CD4-positive, alpha-beta memory T cell (primary cell): ENCODE measurements around the gene WNT1. TPM values are rescaled to one million over a fixed set of nuclear protein-coding genes. Genes with fewer than 3 reads are reported as not detected.

Source experiments
- CTCF ChIA-PET: fragments of 350-600 bp; sonication (Branson Sonifier 250); formaldehyde crosslinking; loops from one replicate; lab custom pipeline; 2021; ENCODE audit warnings: inconsistent platforms; ENCODE audit not compliant: partially characterized antibody; lab: Charles Lee
- POLR2A ChIA-PET: fragments of 350-600 bp; sonication (Branson Sonifier 250); formaldehyde crosslinking; loops from one replicate; lab custom pipeline; 2021; ENCODE audit not compliant: partially characterized antibody; lab: Charles Lee
- DNase-seq, 5 donors: peaks; one replicate each; pipeline versions ENCODE4 v3.0.0 to v3.0.0-alpha.2; 2020 to 2022; ENCODE audit warnings: mixed read lengths in 1 of 5
- H3K27ac ChIP-seq: one replicate; pipeline ENCODE4 v1.7.0; 2013; ENCODE audit warnings: low read depth, low read length
- H3K27me3 ChIP-seq: 2 replicates; pipeline ENCODE4 v1.7.0; 2013; ENCODE audit warnings: mild to moderate bottlenecking, low read length, moderate library complexity; ENCODE audit not compliant: insufficient read depth
- H3K36me3 ChIP-seq: 2 replicates; pipeline ENCODE4 v1.7.0; 2013; ENCODE audit warnings: mild to moderate bottlenecking, low read length, moderate library complexity; ENCODE audit not compliant: insufficient read depth
- H3K4me1 ChIP-seq: 2 replicates; pipeline ENCODE4 v1.7.0; 2013; ENCODE audit warnings: mild to moderate bottlenecking, low read length, moderate library complexity; ENCODE audit not compliant: insufficient read depth
- H3K4me3 ChIP-seq, 2 donors: one replicate each; pipeline ENCODE4 v1.7.0; 2013; ENCODE audit warnings: low read length in 2 of 2, mild to moderate bottlenecking in 1 of 2
- H3K9me3 ChIP-seq, 2 donors: one replicate each; pipeline ENCODE4 v1.7.0; 2013; ENCODE audit warnings: low read length in 2 of 2, control low read depth in 1 of 2; ENCODE audit not compliant: control insufficient read depth in 1 of 2
- H3K27ac Mint-ChIP-seq, 7 donors: one replicate each; pipeline ENCODE4 v1.8.0; 2020 to 2021; ENCODE audit warnings: mixed read lengths in 7 of 7, mild to moderate bottlenecking in 6 of 7, inconsistent platforms in 3 of 7, moderate library complexity in 3 of 7
- H3K27me3 Mint-ChIP-seq, 2 donors: one replicate each; pipeline ENCODE4 v1.8.0; 2020 to 2021; ENCODE audit warnings: mixed read lengths in 2 of 2
- H3K36me3 Mint-ChIP-seq, 2 donors: one replicate each; pipeline ENCODE4 v1.8.0; 2020 to 2021; ENCODE audit warnings: mixed read lengths in 2 of 2, inconsistent platforms in 1 of 2, mild to moderate bottlenecking in 1 of 2
- H3K4me1 Mint-ChIP-seq, 4 donors: one replicate each; pipeline ENCODE4 v1.8.0; 2020 to 2021; ENCODE audit warnings: mixed read lengths in 4 of 4, mild to moderate bottlenecking in 1 of 4
- H3K4me3 Mint-ChIP-seq, 8 donors: one replicate each; pipeline ENCODE4 v1.8.0; 2020 to 2021; ENCODE audit warnings: mixed read lengths in 8 of 8, mild to moderate bottlenecking in 7 of 8, moderate library complexity in 6 of 8, inconsistent platforms in 3 of 8
- H3K9me3 Mint-ChIP-seq, 8 donors: one replicate each; pipeline ENCODE4 v1.8.0; 2020 to 2021; ENCODE audit warnings: mixed read lengths in 8 of 8, mild to moderate bottlenecking in 5 of 8, inconsistent platforms in 3 of 8, moderate library complexity in 1 of 8
- intact Hi-C: fragments of 100-400 bp; cut with micrococcal nuclease; formaldehyde crosslinking; loops from one replicate; pipeline ENCODE4 v1.15.1; 2023
- polyA plus RNA-seq, 2 donors: library from polyadenylated mRNA; unstranded; fragments of 300-500 nt; fragmentation: Illumina TruSeq; gene quantifications; one replicate each; pipeline ENCODE4 v1.2.3, GENCODE V29; 2021
- total RNA-seq, 2 experiments: library from RNA; stranded (reverse); gene quantifications; one replicate each; pipeline ENCODE4 v1.2.3, GENCODE V29; 2021

Gene WNT1
- total and polyA plus RNA-seq, 4 experiments from 2014 or later = 0.55 to 2.8 (median 1.4) TPM

GRCh38 chr12:48970702-48971334 lies 7.3 kb upstream of the WNT1 start:
- peaks cover 13 to 39% (median 26%) of the 10 kb centered on the region in 4 donors for H3K4me1 Mint-ChIP-seq
- intact Hi-C loops = loop anchor here (1.0 kb wide), 1 partner anchor 9 kb away; no protein-coding TSS in a partner anchor
- POLR2A ChIA-PET = interaction anchor here (1.2 to 4.7 kb wide), 3 partner anchors 9 to 16 kb away, joined by 4 to 36 read pairs (median 5); partner anchors contain the start of genes ARF3 and WNT1
- peak overlapping the region; percentile 51 to 87 (median 72) for H3K4me3 Mint-ChIP-seq
- Histone ChIP-seq H3K27me3 (peaks cover 26% of the 10 kb centered on the region), H3K27ac (no peak overlapping the region), H3K9me3 (no peaks in the 10 kb centered on the region), H3K4me1 (peaks cover 39% of the 10 kb centered on the region), H3K36me3 (no peaks in the 10 kb centered on the region), H3K4me3 (peak overlapping the region in 1 of 2 donors; percentile 41)
- peaks cover 0 to 2% (median 0%) of the 10 kb centered on the region in 8 donors for H3K9me3 Mint-ChIP-seq
- peak overlapping the region in 6 of 7 donors; percentile 4 to 88 (median 48) for H3K27ac Mint-ChIP-seq
- peaks cover 29 to 30% of the 10 kb centered on the region in 2 donors for H3K27me3 Mint-ChIP-seq
- no peaks in the 10 kb centered on the region for H3K36me3 Mint-ChIP-seq
- CTCF ChIA-PET = interaction anchor here (0.6 to 2.3 kb wide), 7 partner anchors 13 to 1759 kb away, joined by 3 to 13 read pairs (median 3); no protein-coding TSS in a partner anchor
- DNase-seq = no peak

DNA sequence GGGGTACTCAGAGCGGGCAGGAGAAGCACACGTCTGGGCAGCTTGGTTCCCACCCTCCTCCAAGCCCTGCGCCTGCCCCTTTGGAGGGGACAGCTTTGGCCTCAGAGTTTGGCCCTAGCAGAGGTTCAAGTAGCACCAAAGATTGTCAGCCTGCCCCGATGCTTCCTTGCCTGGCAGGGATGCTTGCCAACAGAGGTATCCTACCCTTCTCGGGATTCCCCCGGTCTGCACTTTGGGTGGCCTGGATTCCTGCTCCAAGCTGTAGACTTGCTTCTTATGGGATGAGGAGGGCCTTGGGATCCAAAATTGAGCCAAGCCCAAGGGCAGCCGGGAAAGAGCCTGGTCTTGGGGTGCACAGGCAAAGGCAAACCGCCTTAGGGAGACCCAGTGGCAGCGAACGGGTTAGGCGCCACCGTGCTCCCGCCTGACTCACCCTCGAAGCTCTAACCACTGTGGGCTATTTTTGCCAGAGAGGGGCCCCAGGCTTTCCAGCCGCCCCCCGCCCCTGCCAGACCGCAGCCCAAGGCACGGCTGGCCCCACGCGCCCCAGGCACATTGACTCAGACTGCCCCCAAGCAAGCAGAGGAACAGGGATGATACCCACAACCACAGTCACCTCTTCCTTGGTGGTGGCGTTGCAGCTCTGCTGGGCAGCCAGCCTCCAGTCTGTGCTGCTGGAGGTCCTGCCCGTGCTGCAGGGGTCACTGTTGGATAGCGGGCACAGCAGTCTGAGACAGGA lies 5.7 kb upstream of the WNT1 start:
- CTCF ChIA-PET = interaction anchor here (1.2 to 2.3 kb wide), 4 partner anchors 12 to 81 kb away, joined by 3 to 13 read pairs (median 3); partner anchors contain the start of gene ARF3

DNA sequence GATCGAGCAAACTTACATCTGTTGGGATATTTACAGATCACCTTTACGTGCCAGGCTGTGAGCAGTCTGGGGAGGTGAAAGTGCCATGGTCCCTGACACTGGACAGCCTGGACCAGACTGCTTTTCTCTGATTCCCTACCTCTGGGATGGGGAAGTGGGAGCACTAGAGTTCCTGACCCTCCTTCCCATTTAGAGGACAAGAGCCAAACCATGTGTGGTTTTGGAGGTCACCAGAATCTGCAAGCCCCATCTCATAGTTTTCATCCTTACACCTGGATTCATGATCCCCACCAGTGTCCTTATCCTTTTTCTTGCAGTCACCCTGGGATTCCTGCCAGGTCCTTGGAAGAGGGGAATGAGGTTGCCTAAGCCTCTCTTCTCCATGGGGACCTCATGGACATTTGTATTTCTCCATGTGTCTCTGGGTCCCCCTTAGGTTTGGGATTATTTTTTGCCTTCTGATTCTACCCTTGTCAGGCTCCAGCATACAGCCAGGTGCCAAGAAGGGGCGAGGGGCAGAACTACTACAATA lies 5.1 kb upstream of the WNT1 start:
- Mint-ChIP-seq H3K27me3 (peaks cover 30 to 37% of the 10 kb centered on the region in 2 donors), H3K4me3 (peak overlapping the region in 1 of 8 donors; percentile 35), H3K9me3 (peaks cover 0 to 3% (median 0%) of the 10 kb centered on the region in 8 donors), H3K36me3 (no peaks in the 10 kb centered on the region), H3K27ac (no peak overlapping the region), H3K4me1 (peaks cover 21 to 53% (median 39%) of the 10 kb centered on the region in 4 donors)
- Histone ChIP-seq H3K9me3 (no peaks in the 10 kb centered on the region), H3K27ac (no peak overlapping the region), H3K4me1 (peaks cover 46% of the 10 kb centered on the region), H3K27me3 (peaks cover 26% of the 10 kb centered on the region), H3K4me3 (no peak overlapping the region), H3K36me3 (no peaks in the 10 kb centered on the region)
- intact Hi-C loops = no loop called here
- POLR2A ChIA-PET = interaction anchor here (1.5 kb wide), 1 partner anchor 16 kb away, joined by 4 read pairs; the partner anchor contains the start of gene ARF3
- CTCF ChIA-PET = interaction anchor here (0.9 to 13.4 kb wide), 7 partner anchors 10 to 120 kb away, joined by 3 to 244 read pairs (median 5); partner anchors contain the start of genes ARF3 and DDN
- DNase-seq = no peak

More for the DNA sequence above, 5.7 kb upstream of the WNT1 start:
- intact Hi-C loops = no loop called here
- no peaks in the 10 kb centered on the region for H3K36me3 ChIP-seq
- no peaks in the 10 kb centered on the region for H3K9me3 ChIP-seq
- H3K27me3 ChIP-seq = peaks cover 26% of the 10 kb centered on the region
- Mint-ChIP-seq H3K27me3 (peaks cover 30 to 32% of the 10 kb centered on the region in 2 donors), H3K27ac (peak overlapping the region in 2 of 7 donors; percentile 10 to 44), H3K4me3 (peak overlapping the region in 4 of 8 donors; percentile 66 to 88 (median 82)), H3K4me1 (peaks cover 16 to 47% (median 34%) of the 10 kb centered on the region in 4 donors), H3K9me3 (peaks cover 0 to 2% (median 0%) of the 10 kb centered on the region in 8 donors), H3K36me3 (no peaks in the 10 kb centered on the region)
- peaks cover 40% of the 10 kb centered on the region for H3K4me1 ChIP-seq
- POLR2A ChIA-PET = interaction anchor here (1.5 to 4.7 kb wide), 2 partner anchors 8 to 15 kb away, joined by 4 to 36 read pairs; partner anchors contain the start of genes ARF3 and WNT1
- no peak for DNase-seq
- no peak overlapping the region for H3K4me3 ChIP-seq
- H3K27ac ChIP-seq = no peak overlapping the region

- Mint-ChIP-seq H3K4me1 (peaks cover 21 to 53% (median 40%) of the 10 kb centered on the region in 4 donors), H3K4me3 (no peak overlapping the region), H3K36me3 (no peaks in the 10 kb centered on the region), H3K27ac (no peak overlapping the region), H3K9me3 (peaks cover 0 to 3% (median 0%) of the 10 kb centered on the region in 8 donors), H3K27me3 (peaks cover 30 to 37% of the 10 kb centered on the region in 2 donors)
- Histone ChIP-seq H3K27me3 (peaks cover 26% of the 10 kb centered on the region), H3K4me3 (no peak overlapping the region), H3K36me3 (no peaks in the 10 kb centered on the region), H3K27ac (no peak overlapping the region), H3K9me3 (no peaks in the 10 kb centered on the region), H3K4me1 (peaks cover 51% of the 10 kb centered on the region)
- DNase-seq = no peak
- ChIA-PET POLR2A (interaction anchor here (1.0 kb wide), 1 partner anchor 16 kb away, joined by 4 read pairs; the partner anchor contains the start of gene ARF3), CTCF (interaction anchor here (0.9 to 13.4 kb wide), 6 partner anchors 10 to 120 kb away, joined by 3 to 244 read pairs (median 4); partner anchors contain the start of genes ARF3 and DDN)
- intact Hi-C loops = no loop called here
Measured at GRCh38 chr12:48973531-48973930, 4.6 kb upstream of the WNT1 start.

DNA sequence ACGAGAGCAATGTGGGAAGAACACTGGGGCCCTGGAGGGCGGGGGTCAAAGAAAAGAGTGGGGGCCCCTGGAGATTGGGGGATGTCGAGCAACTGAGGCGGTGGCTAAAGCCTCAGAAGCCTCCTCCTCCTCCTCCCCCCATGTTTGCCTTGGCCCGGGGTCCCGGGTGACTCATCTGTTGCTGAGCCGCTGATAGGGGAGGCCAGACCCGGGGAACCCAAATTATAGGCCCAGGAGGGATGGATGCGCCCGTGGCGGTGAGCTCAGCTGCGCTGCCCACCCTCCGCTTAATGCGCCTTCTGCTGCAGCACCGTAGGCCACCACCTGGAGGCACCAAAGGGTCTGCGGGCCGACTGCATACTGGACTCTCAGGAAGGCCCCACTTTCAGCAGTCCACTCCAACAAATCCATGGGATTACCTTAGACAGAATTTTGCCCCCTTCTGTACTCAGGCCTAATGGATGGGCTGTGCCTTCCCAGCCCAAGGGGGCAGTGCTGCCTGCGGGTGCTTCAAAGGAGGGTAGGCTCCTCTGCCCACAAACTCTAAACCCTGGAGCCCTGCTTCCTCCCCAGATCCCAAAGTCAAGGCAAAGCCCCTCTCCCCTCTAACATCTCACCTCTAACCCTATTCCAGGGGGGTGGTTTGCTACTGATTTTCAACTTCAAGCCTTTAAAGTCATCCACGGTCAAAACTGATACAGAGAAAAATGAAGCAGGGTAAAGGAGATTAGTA lies 4.0 kb upstream of the WNT1 start:
- ChIA-PET CTCF (interaction anchor here (0.9 to 13.4 kb wide), 6 partner anchors 9 to 121 kb away, joined by 3 to 244 read pairs (median 4); partner anchors contain the start of genes ARF3 and DDN), POLR2A (interaction anchor here (1.0 kb wide), 1 partner anchor 17 kb away, joined by 4 read pairs; the partner anchor contains the start of gene ARF3)
- H3K36me3 Mint-ChIP-seq = no peaks in the 10 kb centered on the region
- H3K27ac Mint-ChIP-seq = no peak overlapping the region
- H3K36me3 ChIP-seq = no peaks in the 10 kb centered on the region
- no peak overlapping the region for H3K4me3 ChIP-seq
- H3K9me3 ChIP-seq = no peaks in the 10 kb centered on the region
- no peak overlapping the region for H3K4me3 Mint-ChIP-seq
- H3K27ac ChIP-seq = no peak overlapping the region
- H3K27me3 ChIP-seq = peaks cover 31% of the 10 kb centered on the region
- peaks cover 56% of the 10 kb centered on the region for H3K4me1 ChIP-seq
- peaks cover 30 to 40% of the 10 kb centered on the region in 2 donors for H3K27me3 Mint-ChIP-seq
- peaks cover 0 to 3% (median 0%) of the 10 kb centered on the region in 8 donors for H3K9me3 Mint-ChIP-seq
- peaks cover 24 to 58% (median 43%) of the 10 kb centered on the region in 4 donors for H3K4me1 Mint-ChIP-seq
- DNase-seq = no peak
- intact Hi-C loops = loop anchor here (2.0 kb wide), 1 partner anchor 15 kb away; no protein-coding TSS in a partner anchor
